ENCODE results near the gene ENDOU. TPM values are rescaled to one million over a fixed set of nuclear protein-coding genes. Genes with fewer than 3 reads are reported as not detected.

Gene ENDOU
- total RNA-seq, 1 experiment from 2014 or later: not detected

DNA sequence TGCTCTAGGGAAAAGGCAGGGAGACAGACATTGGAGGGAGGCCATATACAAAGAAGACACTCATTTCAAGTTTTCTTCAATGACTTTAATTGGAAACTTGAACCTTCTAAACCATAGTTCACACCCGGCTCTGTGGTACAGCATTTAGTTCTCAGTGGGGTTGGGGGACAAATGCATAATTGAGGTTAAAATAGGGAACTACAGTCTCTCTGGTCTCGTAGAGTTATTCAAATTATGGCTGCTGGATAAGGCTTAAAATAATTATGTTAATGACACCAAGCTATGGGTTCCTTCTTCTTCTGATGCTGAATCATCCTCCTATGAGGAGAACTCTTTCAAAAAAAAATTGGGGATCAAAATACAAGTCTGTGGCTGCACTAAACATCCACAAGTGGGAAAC, 15.6 kb downstream of the ENDOU start:
- no peak overlapping the region for H3K4me3 ChIP-seq
- no peaks in the 10 kb centered on the region for H3K4me1 ChIP-seq
- DNase-seq: no peak
- no peaks in the 10 kb centered on the region for H3K27me3 ChIP-seq
- no peaks in the 10 kb centered on the region for H3K36me3 ChIP-seq
- no peaks in the 10 kb centered on the region for H3K9me3 ChIP-seq (replicated peaks)
- no peak overlapping the region for H3K27ac ChIP-seq

DNA sequence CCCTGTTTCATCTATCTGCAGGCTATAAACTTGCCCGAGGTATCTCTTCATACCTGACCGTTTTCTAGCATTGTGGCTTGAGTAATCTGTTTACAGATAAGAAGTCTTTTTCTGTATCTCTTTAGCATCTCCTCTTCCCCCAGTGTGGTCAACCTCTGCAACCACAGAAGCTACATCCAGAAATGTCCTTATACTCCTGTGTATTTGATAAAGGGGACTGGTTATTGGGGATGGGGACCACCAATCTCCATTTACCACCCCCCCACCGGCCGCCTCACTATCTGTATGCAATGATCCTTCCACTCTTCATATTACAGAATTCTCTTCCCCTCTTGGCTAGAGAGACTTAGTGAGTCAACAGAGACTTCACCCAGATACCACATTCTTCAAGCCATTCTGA, 16.1 kb downstream of the ENDOU start:
- DNase-seq: no peak
- H3K9me3 ChIP-seq (replicated peaks): no peaks in the 10 kb centered on the region
- H3K4me1 ChIP-seq: no peaks in the 10 kb centered on the region
- no peaks in the 10 kb centered on the region for H3K36me3 ChIP-seq
- H3K27me3 ChIP-seq: no peaks in the 10 kb centered on the region
- no peak overlapping the region for H3K27ac ChIP-seq
- H3K4me3 ChIP-seq: no peak overlapping the region

DNA sequence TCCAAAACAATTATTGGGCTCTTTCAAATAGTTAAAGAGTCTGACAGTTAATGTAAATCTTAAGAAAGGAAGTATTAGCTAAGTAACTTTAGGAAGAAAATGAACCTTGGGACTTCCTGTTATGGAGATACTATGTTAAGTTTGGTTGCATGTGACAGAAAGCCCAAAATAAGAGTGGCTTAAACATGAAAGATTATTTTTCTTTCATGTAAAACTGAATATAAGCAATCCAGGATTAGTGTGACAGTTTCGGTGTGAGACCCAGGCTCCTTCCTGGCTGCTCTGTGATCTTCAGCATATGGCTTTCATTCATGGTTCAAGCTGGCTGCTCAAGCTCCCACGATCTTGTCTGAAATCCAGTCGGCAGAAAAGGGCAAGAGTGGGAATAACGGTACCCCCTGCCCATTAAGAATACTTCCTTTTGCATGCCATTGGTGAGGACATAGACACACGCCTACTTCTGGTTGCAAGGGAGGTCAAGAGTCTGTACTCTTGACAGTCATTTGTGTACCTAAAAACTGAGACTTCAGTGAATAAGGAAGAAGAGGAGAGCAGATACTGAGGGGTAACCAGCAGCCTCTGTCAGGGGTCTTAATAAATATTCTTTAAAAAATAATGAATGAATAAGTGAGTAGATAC, 17.3 kb downstream of the ENDOU start:
- H3K4me3 ChIP-seq: no peak overlapping the region
- DNase-seq: no peak
- H3K9me3 ChIP-seq (replicated peaks): no peaks in the 10 kb centered on the region
- no peaks in the 10 kb centered on the region for H3K4me1 ChIP-seq
- H3K36me3 ChIP-seq: no peaks in the 10 kb centered on the region
- no peak overlapping the region for H3K27ac ChIP-seq
- no peaks in the 10 kb centered on the region for H3K27me3 ChIP-seq

DNA sequence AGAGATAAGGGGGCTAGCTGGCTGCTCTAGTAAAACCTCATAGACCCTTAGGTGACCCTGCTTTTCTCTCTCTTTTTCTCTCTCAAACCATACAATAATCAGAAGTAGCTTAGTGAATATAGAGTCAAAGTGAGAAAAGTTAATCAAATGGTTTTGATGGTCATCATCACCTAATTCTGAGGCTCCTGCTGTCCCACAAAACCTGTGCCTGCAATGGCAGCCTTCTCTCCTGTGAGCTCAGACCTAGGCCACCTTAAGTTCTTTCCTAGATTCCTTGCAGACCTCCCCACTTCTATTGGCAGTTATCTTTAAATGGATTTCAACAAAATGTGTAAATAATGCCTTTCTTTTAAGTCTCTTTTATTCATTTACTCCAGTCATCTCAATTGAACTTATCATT, 17.9 kb downstream of the ENDOU start:
- Histone ChIP-seq H3K9me3 (replicated peaks) (no peaks in the 10 kb centered on the region), H3K4me3 (no peak overlapping the region), H3K27me3 (no peaks in the 10 kb centered on the region), H3K36me3 (peaks cover 3% of the 10 kb centered on the region; the same call in 1 of the 2 replicates), H3K4me1 (no peaks in the 10 kb centered on the region), H3K27ac (no peak overlapping the region)
- no peak for DNase-seq

DNA sequence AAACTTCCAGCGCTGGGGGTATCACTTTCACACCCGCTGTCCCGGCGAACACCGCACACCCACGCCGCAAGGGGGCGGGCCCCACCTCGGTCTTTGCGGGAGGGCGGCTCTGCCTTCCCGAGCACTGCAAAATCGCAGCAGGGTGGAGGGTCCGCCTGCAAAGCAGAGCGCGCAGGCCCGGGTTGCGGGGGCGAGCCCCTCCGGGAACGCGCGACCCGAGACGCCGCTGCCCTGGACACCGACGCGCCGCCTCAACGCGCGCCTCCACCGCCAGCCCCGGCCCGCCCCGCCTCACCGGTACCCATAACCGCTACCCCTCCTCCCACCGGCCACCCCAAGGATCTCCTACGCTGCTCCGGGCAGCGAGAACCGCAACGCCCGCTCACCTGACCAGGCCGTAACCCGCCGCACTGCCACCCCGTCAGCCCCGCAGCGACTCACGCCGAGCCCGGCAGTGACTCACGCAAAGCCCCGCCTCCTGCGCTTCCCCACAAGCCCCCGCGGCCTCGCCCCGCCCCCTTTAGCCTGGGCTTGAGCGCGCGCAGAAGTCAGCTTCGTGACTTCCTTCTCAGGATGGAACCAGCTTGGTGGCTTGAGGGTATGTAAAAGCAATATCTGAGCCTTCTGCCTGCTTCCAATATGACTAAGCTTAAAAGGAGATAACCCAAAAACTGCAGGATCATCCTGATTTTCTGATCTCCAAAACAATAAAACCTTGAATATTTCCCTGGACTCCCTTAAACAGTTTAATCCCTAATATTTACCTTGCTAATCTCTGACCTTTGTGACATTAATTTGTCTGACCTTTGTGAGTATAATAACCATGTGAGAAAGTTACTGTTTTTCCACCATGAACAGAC, 19.5 kb downstream of the ENDOU start, which contains the start of gene RPAP3:
Gene RPAP3, minus strand, starts transcription at position 465 of the 860 bp plus-strand sequence. CDS start 3,190 bp downstream, outside the sequence.
- Histone ChIP-seq H3K9me3 (replicated peaks) (no peaks in the 10 kb centered on the region), H3K27ac (peak within 1 kb of the TSS; percentile 35), H3K36me3 (peaks cover 10% of the 10 kb centered on the region), H3K27me3 (no peaks in the 10 kb centered on the region), H3K4me1 (no peaks in the 10 kb centered on the region), H3K4me3 (peak within 1 kb of the TSS; percentile 81)
- DNase-seq: peak; percentile 98

DNA sequence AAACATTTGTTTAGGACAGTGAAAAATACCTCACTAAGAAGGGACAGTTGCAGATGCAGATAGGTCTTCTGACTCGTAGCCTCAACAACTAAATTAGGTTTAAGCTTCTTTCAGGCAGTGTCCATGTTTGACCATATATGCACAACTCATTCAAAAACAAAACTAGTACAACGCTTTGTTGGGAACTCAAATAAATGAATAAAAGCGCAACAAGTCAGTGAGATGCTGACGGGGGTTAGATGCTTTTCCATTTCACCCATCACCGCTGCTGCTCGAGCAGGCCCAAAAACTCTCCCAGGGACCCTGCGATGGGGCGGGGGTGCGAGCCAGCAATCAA, 20.1 kb downstream of the ENDOU start:
- Histone ChIP-seq H3K4me3 (peak overlapping the region; percentile 81), H3K9me3 (replicated peaks) (no peaks in the 10 kb centered on the region), H3K36me3 (peaks cover 16% of the 10 kb centered on the region), H3K27ac (no peak overlapping the region; the same call in 1 of the 2 replicates), H3K27me3 (no peaks in the 10 kb centered on the region), H3K4me1 (no peaks in the 10 kb centered on the region)
- no peak for DNase-seq

DNA sequence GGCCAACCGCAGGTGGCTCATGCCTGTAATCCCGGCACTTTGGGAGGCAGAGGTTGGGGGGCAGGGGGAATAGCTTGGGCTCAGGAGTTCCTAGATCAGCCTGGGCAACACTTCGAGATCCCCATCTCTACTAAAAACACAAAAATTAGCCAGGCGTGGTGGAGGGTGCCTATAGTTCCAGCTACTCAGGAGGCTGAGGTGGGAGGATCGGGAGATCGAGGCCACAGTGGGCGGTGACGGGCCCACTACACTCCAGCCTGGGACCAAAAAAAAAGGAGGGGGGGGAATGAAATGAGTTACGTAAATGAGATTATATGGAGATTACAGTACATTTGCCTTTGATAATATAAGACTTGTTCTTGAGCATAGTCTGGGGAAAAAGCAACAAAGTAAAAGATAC, 20.6 kb downstream of the ENDOU start:
- H3K27ac ChIP-seq: no peak overlapping the region

DNA sequence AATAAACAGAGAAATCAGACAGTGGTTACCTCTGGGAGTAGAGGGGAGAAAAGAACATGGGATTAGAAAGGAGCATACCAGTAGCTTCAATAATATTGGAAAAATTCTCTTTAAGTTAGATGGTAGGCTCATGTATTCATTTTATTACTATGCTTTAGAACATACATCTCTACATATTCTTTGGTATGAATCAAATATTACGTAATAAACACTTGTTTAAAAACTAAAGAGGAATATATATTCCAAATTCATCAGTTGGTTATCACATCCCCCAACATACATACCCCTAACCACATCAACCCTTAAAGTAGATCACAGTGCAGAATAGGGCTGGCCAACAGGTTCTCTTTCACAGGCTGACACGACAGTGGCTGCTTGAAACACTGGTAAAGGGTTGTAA, 25.0 kb downstream of the ENDOU start:
- Histone ChIP-seq H3K4me1 (no peaks in the 10 kb centered on the region), H3K4me3 (no peak overlapping the region), H3K27ac (no peak overlapping the region), H3K27me3 (no peaks in the 10 kb centered on the region), H3K9me3 (replicated peaks) (no peaks in the 10 kb centered on the region), H3K36me3 (peaks cover 48% of the 10 kb centered on the region)
- no peak for DNase-seq

More for the DNA sequence above, 20.6 kb downstream of the ENDOU start:
- Histone ChIP-seq H3K36me3 (peaks cover 18% of the 10 kb centered on the region), H3K4me3 (peak overlapping the region; percentile 81), H3K9me3 (replicated peaks) (no peaks in the 10 kb centered on the region), H3K27me3 (no peaks in the 10 kb centered on the region), H3K4me1 (no peaks in the 10 kb centered on the region)
- DNase-seq: no peak

DNA sequence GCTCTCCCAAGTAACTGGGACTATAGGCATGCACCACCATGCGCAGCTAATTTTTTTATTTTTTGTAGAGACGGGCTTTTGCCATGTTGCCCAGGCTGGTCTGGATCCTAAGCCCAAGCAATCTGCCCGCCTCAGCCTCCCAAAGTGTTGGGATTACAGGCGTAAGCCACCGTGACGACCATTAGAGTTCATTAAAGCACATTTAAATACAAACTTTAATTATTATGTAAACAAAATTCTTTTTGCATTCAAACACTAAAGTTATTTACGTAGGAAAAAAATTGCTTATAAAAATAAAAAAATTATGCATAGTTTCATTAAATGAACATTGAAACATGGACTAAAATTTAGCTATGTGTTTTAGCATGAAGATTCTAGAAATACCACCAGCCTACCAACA, 26.7 kb downstream of the ENDOU start:
- Histone ChIP-seq H3K4me1 (no peaks in the 10 kb centered on the region), H3K27me3 (no peaks in the 10 kb centered on the region), H3K4me3 (no peak overlapping the region), H3K27ac (no peak overlapping the region), H3K9me3 (replicated peaks) (no peaks in the 10 kb centered on the region), H3K36me3 (peaks cover 56% of the 10 kb centered on the region)
- DNase-seq: no peak

DNA sequence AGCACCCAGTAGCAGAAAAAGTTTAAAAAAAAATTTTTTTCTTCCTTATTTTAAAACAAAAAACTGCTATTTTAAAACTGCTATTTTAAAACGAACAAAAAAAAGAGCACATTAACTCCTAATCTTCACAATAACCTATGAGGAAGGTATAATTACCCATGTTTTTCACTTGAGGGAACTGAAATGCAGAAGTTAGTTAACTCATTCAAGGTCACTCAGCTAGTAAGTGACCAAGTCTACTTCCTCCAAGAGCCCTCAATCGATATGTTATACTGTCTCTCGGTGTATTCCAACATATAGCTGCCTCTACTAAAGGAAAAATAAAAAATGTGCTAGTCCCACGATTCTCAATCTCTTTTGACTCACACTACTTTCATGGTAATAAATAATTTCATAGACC, 27.2 kb downstream of the ENDOU start:
- Histone ChIP-seq H3K9me3 (replicated peaks) (no peaks in the 10 kb centered on the region), H3K27ac (no peak overlapping the region), H3K4me3 (no peak overlapping the region), H3K36me3 (peaks cover 61% of the 10 kb centered on the region), H3K27me3 (no peaks in the 10 kb centered on the region), H3K4me1 (no peaks in the 10 kb centered on the region)
- no peak for DNase-seq

DNA sequence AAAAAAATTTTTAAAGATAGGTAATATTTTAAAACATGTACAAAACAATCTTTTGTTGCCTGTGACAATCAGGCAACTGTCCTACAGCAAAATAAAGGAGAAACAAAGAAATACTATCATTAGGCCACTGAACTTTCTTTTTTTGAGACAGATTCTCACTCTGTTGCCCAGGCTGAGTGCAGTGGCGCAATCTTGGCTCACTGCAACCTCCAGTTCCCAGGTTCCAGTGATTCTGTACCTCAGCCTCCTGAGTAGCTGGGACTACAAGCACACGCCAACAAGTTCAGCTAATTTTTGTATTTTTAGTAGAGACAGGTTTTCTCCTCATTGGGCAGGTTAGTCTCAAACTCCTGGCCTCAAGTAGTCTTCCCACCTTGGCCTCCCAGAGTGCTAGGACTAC, 36.1 kb downstream of the ENDOU start:
- H3K27ac ChIP-seq: no peak overlapping the region
- H3K27me3 ChIP-seq: no peaks in the 10 kb centered on the region
- no peak overlapping the region for H3K4me3 ChIP-seq
- H3K4me1 ChIP-seq: no peaks in the 10 kb centered on the region
- no peak for DNase-seq
- no peaks in the 10 kb centered on the region for H3K9me3 ChIP-seq (replicated peaks)
- H3K36me3 ChIP-seq: peaks cover 39% of the 10 kb centered on the region

DNA sequence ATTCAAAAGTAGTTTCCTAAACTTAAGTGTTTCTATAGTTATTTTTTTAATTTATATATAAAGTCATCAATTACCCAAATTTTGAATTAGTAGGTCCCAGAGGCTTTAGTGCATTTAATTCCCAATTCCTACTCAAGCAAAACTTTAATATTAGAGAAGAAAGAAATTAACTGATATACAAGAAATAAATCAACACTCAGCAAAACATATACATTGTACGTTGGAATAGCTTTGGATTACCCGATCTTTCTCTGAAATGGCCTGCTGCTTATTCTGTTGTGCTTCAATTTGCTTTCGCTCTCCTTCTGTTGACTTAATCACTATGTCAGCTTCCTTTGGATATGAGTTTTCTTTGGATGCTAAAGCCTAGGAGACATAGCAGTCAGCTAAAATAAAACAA, 37.7 kb downstream of the ENDOU start:
- H3K36me3 ChIP-seq: peaks cover 34% of the 10 kb centered on the region
- no peak overlapping the region for H3K4me3 ChIP-seq
- no peak overlapping the region for H3K27ac ChIP-seq
- H3K4me1 ChIP-seq: no peaks in the 10 kb centered on the region
- no peaks in the 10 kb centered on the region for H3K27me3 ChIP-seq
- no peak for DNase-seq
- H3K9me3 ChIP-seq (replicated peaks): no peaks in the 10 kb centered on the region

DNA sequence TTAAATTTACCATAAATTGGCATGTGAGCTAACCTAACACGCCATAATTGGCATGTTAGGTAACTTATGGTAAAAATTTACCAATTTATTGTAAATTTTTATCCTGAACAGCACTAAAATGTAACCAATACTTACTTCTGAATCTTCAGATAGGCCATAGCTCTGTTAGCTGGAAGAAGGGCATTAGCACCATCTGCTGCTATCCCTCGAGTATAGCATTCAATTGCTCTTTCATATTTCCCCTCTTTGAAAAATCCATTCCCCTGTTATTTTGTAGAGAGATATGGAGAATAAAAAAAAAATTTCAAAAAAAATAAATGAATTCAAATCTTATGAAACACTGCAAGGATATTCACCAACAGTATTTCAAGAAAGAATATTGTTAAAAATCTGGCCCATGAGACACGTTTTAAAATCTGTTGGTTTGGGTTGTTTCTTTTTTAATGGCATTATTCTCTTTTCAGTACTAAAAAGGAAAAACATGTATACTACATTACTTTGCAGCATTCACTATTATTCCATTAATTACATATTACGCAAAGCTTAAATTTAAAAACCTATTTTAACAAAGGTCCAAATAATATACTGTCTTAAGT, 38.5 kb downstream of the ENDOU start:
- H3K27ac ChIP-seq: no peak overlapping the region
- no peak overlapping the region for H3K4me3 ChIP-seq
- no peaks in the 10 kb centered on the region for H3K9me3 ChIP-seq (replicated peaks)
- no peaks in the 10 kb centered on the region for H3K27me3 ChIP-seq
- H3K36me3 ChIP-seq: peaks cover 36% of the 10 kb centered on the region
- DNase-seq: peak; percentile 27 to 61
- H3K4me1 ChIP-seq: no peaks in the 10 kb centered on the region

DNA sequence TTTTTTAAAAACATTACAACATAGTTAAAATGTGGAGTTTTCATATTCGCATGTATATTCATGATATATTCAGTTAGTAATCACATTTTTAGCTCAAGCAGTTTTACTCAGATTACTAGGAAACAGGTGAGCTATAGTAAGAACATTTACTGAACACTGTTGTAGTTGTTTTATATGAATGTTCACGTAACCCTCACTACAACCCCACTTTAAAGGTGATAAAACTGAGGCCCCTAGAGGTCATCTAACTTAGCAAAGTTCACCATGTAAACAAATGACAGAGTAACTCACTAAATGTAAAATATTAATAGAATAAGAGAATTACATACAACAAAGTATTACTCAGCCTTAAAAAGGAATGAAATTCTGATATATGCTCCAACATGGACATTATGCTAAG, 45.5 kb downstream of the ENDOU start:
- no peak overlapping the region for H3K27ac ChIP-seq
- peaks cover 64% of the 10 kb centered on the region for H3K36me3 ChIP-seq
- H3K27me3 ChIP-seq: no peaks in the 10 kb centered on the region
- no peak overlapping the region for H3K4me3 ChIP-seq
- no peaks in the 10 kb centered on the region for H3K4me1 ChIP-seq
- DNase-seq: no peak
- 0 out of 2 replicates have a peak, but pooled peaks cover 3% of the 10 kb centered on the region for H3K9me3 ChIP-seq (replicated peaks)

DNA sequence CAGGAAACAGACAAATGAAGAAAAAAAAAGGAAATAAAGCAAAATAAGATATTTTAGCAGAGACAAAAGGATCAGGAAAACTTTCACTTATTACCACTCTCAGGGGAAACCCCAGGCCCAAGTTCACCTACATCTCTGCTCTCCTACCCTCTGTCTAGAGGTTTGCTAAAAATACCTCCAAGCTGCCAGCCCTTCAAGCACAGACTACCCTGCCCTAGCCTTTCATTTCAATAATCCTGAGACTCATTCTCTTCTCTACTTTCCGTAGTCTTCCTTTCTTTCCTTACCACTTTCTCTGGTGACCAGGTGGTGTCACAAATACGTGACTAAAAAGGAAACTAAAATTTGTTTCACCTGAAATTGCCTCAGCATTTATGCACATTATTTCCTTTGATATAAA, 53.2 kb downstream of the ENDOU start:
- DNase-seq: no peak
- Histone ChIP-seq H3K4me3 (no peak overlapping the region), H3K27me3 (no peaks in the 10 kb centered on the region), H3K9me3 (replicated peaks) (0 out of 2 replicates have a peak, but pooled peaks cover 3% of the 10 kb centered on the region), H3K4me1 (no peaks in the 10 kb centered on the region), H3K36me3 (peaks cover 81% of the 10 kb centered on the region), H3K27ac (no peak overlapping the region)

Data from SJCRH30 (cell line).